HepG2 (cell line): ENCODE results near the gene PSEN2. TPM values are rescaled to one million over a fixed set of nuclear protein-coding genes. Genes with fewer than 3 reads are reported as not detected.

ENCODE experiments used
- CREB3 ChIP-seq: sonication (generic); formaldehyde crosslinking; IDR thresholded peaks from 2 replicates; pipeline ENCODE4 v1.5.0; 2020; ENCODE audit warnings: missing genetic modification reagents
- DMAP1 ChIP-seq: IDR thresholded peaks from 2 replicates; pipeline ENCODE4 v1.6.1; 2016
- DPF2 ChIP-seq: sonication (generic); formaldehyde crosslinking; IDR thresholded peaks from 2 replicates; pipeline ENCODE4 v1.4.0; 2020; ENCODE audit warnings: mild to moderate bottlenecking, low read depth, missing genetic modification reagents, borderline replicate concordance
- DZIP1 ChIP-seq: sonication (generic); formaldehyde crosslinking; IDR thresholded peaks from 2 replicates; pipeline ENCODE4 v1.5.0; 2020; ENCODE audit warnings: mild to moderate bottlenecking, missing genetic modification reagents
- SALL1 ChIP-seq: sonication (generic); formaldehyde crosslinking; IDR thresholded peaks from 2 replicates; pipeline ENCODE4 v1.8.0; 2022; ENCODE audit warnings: mild to moderate bottlenecking, missing genetic modification reagents
- SKIL ChIP-seq: sonication (generic); formaldehyde crosslinking; IDR thresholded peaks from 2 replicates; pipeline ENCODE4 v1.8.0; 2022; ENCODE audit warnings: missing genetic modification reagents, mild to moderate bottlenecking, moderate library complexity, borderline replicate concordance
- TOE1 ChIP-seq: sonication (generic); formaldehyde crosslinking; IDR thresholded peaks from 2 replicates; pipeline ENCODE4 v1.4.0; 2020; ENCODE audit warnings: mild to moderate bottlenecking, missing genetic modification reagents
- ZNF101 ChIP-seq: sonication (generic); formaldehyde crosslinking; IDR thresholded peaks from 2 replicates; pipeline ENCODE4 v1.4.0; 2020; ENCODE audit warnings: mild to moderate bottlenecking, low read depth, missing genetic modification reagents, borderline replicate concordance
- ZNF207 ChIP-seq: fragments of 450-650 bp; IDR thresholded peaks from 2 replicates; pipeline ENCODE4 v1.6.1; 2016; ENCODE audit warnings: antibody characterized with exemption, borderline replicate concordance
- ZNF768 ChIP-seq: sonication (generic); formaldehyde crosslinking; IDR thresholded peaks from 2 replicates; pipeline ENCODE4 v1.4.0; 2020; ENCODE audit warnings: missing genetic modification reagents
- polyA plus RNA-seq, 8 experiments: library from polyadenylated mRNA; depleted of rRNA in 3 of 8; stranded (reverse) in 7 of 8; unstranded in 1 of 8; fragments of >200 nt; fragmentation: Illumina TruSeq in 4 of 8; extraction: Trizol in 4 of 8; gene quantifications; 2 replicates each; pipeline versions ENCODE4 v1.2.1 to v1.2.3, GENCODE V29; 2011 to 2016; ENCODE audit warnings: low read depth in 4 of 8, missing spikeins in 1 of 8, mixed read lengths in 1 of 8; ENCODE audit not compliant: insufficient read depth in 1 of 8
- total RNA-seq, 5 experiments: library from RNA; depleted of rRNA; stranded (reverse); fragments of >200 nt; fragmentation: Illumina TruSeq; extraction: Trizol; gene quantifications; 2 replicates each; pipeline ENCODE4 v1.2.3, GENCODE V29; 2016; ENCODE audit warnings: low read depth in 1 of 5
- TF ChIP-seq, protein P1 (sequence below): sonication (generic); formaldehyde crosslinking; IDR thresholded peaks from 2 replicates; pipeline ENCODE4 v1.5.0; 2020; ENCODE audit warnings: mild to moderate bottlenecking, missing genetic modification reagents
- TF ChIP-seq, protein P2 (sequence below): sonication (generic); formaldehyde crosslinking; IDR thresholded peaks from 2 replicates; pipeline ENCODE4 v1.4.0; 2020; ENCODE audit warnings: missing genetic modification reagents, mild to moderate bottlenecking, borderline replicate concordance
- TF ChIP-seq, protein P3 (sequence below): sonication (generic); formaldehyde crosslinking; conservative IDR thresholded peaks from 2 replicates; pipeline ENCODE4 v1.4.0; 2020; ENCODE audit warnings: mild to moderate bottlenecking, missing genetic modification reagents, moderate library complexity

PSEN2 gene
- total and polyA plus RNA-seq, 2 of the 13 experiments (the other 11 are each of a cell fraction or from before 2014, with no cell fraction given) = 5.9 to 13.1 TPM

- TF ChIP-seq SKIL (CRISPR knock-in tag) (peak; percentile 26; the same call in 1 of the 2 replicates), SALL1 (CRISPR knock-in tag) (peak; percentile 89), ZNF768 (no peak), DMAP1 (CRISPR knock-in tag) (peak; percentile 78), TOE1 (CRISPR knock-in tag) (no peak), ZNF207 (no peak), DZIP1 (no peak), CREB3 (CRISPR knock-in tag) (no peak), DPF2 (CRISPR knock-in tag) (no peak), ZNF101 (no peak)
- TF ChIP-seq, protein P1, sequence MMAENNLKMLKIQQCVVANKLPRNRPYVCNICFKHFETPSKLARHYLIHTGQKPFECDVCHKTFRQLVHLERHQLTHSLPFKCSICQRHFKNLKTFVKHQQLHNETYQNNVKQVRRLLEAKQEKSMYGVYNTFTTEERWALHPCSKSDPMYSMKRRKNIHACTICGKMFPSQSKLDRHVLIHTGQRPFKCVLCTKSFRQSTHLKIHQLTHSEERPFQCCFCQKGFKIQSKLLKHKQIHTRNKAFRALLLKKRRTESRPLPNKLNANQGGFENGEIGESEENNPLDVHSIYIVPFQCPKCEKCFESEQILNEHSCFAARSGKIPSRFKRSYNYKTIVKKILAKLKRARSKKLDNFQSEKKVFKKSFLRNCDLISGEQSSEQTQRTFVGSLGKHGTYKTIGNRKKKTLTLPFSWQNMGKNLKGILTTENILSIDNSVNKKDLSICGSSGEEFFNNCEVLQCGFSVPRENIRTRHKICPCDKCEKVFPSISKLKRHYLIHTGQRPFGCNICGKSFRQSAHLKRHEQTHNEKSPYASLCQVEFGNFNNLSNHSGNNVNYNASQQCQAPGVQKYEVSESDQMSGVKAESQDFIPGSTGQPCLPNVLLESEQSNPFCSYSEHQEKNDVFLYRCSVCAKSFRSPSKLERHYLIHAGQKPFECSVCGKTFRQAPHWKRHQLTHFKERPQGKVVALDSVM (CRISPR knock-in tag) = no peak
- TF ChIP-seq, protein P2, sequence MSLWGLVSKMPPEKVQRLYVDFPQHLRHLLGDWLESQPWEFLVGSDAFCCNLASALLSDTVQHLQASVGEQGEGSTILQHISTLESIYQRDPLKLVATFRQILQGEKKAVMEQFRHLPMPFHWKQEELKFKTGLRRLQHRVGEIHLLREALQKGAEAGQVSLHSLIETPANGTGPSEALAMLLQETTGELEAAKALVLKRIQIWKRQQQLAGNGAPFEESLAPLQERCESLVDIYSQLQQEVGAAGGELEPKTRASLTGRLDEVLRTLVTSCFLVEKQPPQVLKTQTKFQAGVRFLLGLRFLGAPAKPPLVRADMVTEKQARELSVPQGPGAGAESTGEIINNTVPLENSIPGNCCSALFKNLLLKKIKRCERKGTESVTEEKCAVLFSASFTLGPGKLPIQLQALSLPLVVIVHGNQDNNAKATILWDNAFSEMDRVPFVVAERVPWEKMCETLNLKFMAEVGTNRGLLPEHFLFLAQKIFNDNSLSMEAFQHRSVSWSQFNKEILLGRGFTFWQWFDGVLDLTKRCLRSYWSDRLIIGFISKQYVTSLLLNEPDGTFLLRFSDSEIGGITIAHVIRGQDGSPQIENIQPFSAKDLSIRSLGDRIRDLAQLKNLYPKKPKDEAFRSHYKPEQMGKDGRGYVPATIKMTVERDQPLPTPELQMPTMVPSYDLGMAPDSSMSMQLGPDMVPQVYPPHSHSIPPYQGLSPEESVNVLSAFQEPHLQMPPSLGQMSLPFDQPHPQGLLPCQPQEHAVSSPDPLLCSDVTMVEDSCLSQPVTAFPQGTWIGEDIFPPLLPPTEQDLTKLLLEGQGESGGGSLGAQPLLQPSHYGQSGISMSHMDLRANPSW (CRISPR knock-in tag) = peak; percentile 81; the same call in 1 of the 2 replicates
- TF ChIP-seq, protein P3, sequence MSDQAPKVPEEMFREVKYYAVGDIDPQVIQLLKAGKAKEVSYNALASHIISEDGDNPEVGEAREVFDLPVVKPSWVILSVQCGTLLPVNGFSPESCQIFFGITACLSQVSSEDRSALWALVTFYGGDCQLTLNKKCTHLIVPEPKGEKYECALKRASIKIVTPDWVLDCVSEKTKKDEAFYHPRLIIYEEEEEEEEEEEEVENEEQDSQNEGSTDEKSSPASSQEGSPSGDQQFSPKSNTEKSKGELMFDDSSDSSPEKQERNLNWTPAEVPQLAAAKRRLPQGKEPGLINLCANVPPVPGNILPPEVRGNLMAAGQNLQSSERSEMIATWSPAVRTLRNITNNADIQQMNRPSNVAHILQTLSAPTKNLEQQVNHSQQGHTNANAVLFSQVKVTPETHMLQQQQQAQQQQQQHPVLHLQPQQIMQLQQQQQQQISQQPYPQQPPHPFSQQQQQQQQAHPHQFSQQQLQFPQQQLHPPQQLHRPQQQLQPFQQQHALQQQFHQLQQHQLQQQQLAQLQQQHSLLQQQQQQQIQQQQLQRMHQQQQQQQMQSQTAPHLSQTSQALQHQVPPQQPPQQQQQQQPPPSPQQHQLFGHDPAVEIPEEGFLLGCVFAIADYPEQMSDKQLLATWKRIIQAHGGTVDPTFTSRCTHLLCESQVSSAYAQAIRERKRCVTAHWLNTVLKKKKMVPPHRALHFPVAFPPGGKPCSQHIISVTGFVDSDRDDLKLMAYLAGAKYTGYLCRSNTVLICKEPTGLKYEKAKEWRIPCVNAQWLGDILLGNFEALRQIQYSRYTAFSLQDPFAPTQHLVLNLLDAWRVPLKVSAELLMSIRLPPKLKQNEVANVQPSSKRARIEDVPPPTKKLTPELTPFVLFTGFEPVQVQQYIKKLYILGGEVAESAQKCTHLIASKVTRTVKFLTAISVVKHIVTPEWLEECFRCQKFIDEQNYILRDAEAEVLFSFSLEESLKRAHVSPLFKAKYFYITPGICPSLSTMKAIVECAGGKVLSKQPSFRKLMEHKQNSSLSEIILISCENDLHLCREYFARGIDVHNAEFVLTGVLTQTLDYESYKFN = peak; percentile 76
These were observed 74.9 kb downstream of the PSEN2 start (continued) for GRCh38 chr1:226945106-226945857.
